Body of pancreas (tissue), 4 donors: ENCODE measurements around the gene ARMS2.

Source experiments
- POLR2A ChIP-seq, 3 donors: fragments of 450-650 bp; IDR thresholded peaks; one replicate each; pipeline ENCODE4 v1.6.1; 2016; ENCODE audit warnings: antibody characterized with exemption in 3 of 3, mild to moderate bottlenecking in 2 of 3
- TF ChIP-seq, protein P1 (sequence below), 7 experiments: fragments of 450-650 bp in 4 of 7; fragments of 200-600 bp in 3 of 7; sonication (generic) in 3 of 7; IDR thresholded peaks; one replicate each; pipeline ENCODE4 v1.5.1; 2016 to 2019; ENCODE audit warnings: antibody characterized with exemption in 7 of 7

DNA sequence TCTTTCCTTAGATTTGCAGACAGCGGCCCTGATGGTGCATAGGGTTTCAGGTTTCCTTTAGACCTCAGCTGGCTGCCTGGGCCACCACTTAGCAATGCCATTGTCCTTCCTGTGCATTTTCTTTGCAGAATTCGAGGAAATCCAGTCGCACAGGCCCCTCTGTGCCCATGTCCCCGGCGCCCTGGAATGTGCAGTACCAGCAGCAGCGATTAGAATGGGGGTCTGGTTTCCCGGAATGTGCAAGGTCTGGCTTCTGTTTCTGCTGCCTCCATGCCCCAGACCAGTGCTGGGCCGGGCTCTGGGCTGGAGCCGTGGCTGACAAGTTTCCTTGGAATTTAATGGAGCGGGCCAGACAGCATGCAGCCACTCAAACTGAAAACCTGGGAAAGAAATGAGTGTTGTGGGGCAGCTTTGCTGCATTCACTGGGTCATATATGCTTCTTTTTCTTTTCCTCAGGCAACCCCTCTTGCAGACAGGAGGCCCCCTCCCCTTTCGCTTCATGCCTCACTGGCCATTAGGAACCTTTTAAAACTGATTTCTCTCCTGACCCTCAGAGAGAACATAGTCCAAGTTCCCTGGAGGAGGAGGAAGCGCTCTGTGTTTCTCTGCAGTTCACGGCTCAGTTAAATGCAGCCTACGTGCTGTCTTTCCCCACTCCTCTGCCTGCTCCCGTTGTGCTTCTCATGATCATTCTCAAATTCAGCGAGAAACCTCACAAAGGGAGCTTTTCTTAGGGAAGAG lies 21.3 kb downstream of the ARMS2 start:
- TF ChIP-seq, protein P1, sequence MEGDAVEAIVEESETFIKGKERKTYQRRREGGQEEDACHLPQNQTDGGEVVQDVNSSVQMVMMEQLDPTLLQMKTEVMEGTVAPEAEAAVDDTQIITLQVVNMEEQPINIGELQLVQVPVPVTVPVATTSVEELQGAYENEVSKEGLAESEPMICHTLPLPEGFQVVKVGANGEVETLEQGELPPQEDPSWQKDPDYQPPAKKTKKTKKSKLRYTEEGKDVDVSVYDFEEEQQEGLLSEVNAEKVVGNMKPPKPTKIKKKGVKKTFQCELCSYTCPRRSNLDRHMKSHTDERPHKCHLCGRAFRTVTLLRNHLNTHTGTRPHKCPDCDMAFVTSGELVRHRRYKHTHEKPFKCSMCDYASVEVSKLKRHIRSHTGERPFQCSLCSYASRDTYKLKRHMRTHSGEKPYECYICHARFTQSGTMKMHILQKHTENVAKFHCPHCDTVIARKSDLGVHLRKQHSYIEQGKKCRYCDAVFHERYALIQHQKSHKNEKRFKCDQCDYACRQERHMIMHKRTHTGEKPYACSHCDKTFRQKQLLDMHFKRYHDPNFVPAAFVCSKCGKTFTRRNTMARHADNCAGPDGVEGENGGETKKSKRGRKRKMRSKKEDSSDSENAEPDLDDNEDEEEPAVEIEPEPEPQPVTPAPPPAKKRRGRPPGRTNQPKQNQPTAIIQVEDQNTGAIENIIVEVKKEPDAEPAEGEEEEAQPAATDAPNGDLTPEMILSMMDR (IDR thresholded peaks at IDR 0.05), result no peak
- TF ChIP-seq POLR2A (IDR thresholded peaks at IDR 0.05), result no peak
